Left ventricle myocardium inferior (tissue), 1 donor: ENCODE measurements around the gene C19orf25. TPM values are rescaled to one million over a fixed set of nuclear protein-coding genes. Genes with fewer than 3 reads are reported as not detected.

ENCODE experiments used
- DNase-seq: peaks from one replicate; pipeline ENCODE4 v3.0.0-alpha.2; 2020
- H3K27ac ChIP-seq: fragments of 200-600 bp; replicated peaks from 2 replicates; pipeline ENCODE4 v1.8.0; 2021
- H3K27me3 ChIP-seq: fragments of 200-600 bp; 2 replicates; pipeline ENCODE4 v1.8.0; 2021; ENCODE audit warnings: low read depth
- H3K36me3 ChIP-seq: fragments of 200-600 bp; 2 replicates; pipeline ENCODE4 v1.8.0; 2021
- H3K4me1 ChIP-seq: fragments of 200-600 bp; 2 replicates; pipeline ENCODE4 v1.8.0; 2021
- H3K4me3 ChIP-seq: fragments of 200-600 bp; 2 replicates; pipeline ENCODE4 v1.8.0; 2021; ENCODE audit warnings: mild to moderate bottlenecking, moderate library complexity
- H3K9me3 ChIP-seq: fragments of 200-600 bp; replicated peaks from 2 replicates; pipeline ENCODE4 v1.8.0; 2021
- intact Hi-C: fragments of 100-400 bp; cut with micrococcal nuclease; formaldehyde crosslinking; loops from one replicate; pipeline ENCODE4 v1.11.0; 2022
- total RNA-seq: library from RNA; stranded (reverse); fragmentation: NEBNext Ultra II Directional; extraction: Animal tissue kit (Norgen Biotek cat#: 25700); gene quantifications from one replicate; pipeline ENCODE4 v1.2.1, GENCODE V29; 2021
- TF ChIP-seq, protein P1 (sequence below): fragments of 200-600 bp; IDR thresholded peaks from 2 replicates; pipeline ENCODE4 v1.8.0; 2021; ENCODE audit warnings: antibody characterized with exemption, mild to moderate bottlenecking, borderline replicate concordance
- donor health status: DM: no; HTN: yes; CAD: no; lungs with severe emphysema.

Gene C19orf25
- total RNA-seq, 1 donor from 2014 or later = 16.1 TPM

GRCh38 chr19:1424192-1424955 is 54.6 kb downstream of the C19orf25 start:
- H3K27ac ChIP-seq = no peak overlapping the region
- peaks cover 30% of the 10 kb centered on the region for H3K4me1 ChIP-seq
- no peaks in the 10 kb centered on the region for H3K9me3 ChIP-seq
- TF ChIP-seq, protein P1, sequence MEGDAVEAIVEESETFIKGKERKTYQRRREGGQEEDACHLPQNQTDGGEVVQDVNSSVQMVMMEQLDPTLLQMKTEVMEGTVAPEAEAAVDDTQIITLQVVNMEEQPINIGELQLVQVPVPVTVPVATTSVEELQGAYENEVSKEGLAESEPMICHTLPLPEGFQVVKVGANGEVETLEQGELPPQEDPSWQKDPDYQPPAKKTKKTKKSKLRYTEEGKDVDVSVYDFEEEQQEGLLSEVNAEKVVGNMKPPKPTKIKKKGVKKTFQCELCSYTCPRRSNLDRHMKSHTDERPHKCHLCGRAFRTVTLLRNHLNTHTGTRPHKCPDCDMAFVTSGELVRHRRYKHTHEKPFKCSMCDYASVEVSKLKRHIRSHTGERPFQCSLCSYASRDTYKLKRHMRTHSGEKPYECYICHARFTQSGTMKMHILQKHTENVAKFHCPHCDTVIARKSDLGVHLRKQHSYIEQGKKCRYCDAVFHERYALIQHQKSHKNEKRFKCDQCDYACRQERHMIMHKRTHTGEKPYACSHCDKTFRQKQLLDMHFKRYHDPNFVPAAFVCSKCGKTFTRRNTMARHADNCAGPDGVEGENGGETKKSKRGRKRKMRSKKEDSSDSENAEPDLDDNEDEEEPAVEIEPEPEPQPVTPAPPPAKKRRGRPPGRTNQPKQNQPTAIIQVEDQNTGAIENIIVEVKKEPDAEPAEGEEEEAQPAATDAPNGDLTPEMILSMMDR = no peak
- intact Hi-C loops = no loop called here
- H3K36me3 ChIP-seq = peaks cover 82% of the 10 kb centered on the region
- no peaks in the 10 kb centered on the region for H3K27me3 ChIP-seq
- H3K4me3 ChIP-seq = no peak overlapping the region
- DNase-seq = no peak

DNA sequence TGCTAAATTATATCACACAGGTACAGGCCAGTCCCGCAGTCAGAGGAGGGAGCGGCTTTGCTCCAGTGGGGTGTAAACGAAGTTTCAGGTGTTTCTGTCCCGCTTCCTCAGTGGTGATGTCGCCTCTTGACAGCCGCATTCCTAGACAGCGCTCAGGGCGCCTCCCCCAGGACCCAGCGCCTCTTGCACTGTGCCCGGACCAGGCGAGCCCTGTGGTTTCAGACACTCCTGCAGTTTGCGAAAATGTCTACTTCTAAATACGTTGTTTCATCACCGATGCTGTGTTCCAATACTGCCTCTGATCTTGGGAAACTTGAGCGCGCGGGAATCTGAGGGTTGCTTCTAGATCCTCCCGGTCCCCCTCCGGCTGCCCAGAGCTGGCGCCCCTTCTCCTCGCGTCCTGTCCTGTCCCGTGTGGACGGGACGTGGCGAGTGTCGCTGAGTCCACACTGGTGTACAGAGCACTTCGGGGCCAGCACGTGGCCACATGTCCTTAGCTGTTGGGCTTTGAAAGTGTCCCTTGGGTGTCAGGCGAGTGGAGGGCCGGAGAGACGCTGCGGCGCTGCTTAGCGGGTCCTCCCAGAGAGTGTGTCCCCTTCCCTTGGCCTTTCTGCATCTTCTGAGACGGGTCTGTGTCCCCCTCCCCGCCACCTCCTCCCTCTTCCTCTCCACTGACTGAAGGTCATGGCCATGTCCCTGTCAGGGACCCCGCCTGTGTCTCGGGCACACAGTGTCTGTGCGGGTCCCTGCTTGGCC is 55.4 kb downstream of the C19orf25 start:
- intact Hi-C loops = no loop called here
- Histone ChIP-seq H3K9me3 (no peaks in the 10 kb centered on the region), H3K27ac (no peak overlapping the region)

More for the DNA sequence above, 55.4 kb downstream of the C19orf25 start:
- DNase-seq = no peak
- TF ChIP-seq, protein P1 = no peak
- Histone ChIP-seq H3K27me3 (no peaks in the 10 kb centered on the region), H3K4me3 (no peak overlapping the region), H3K4me1 (peaks cover 30% of the 10 kb centered on the region), H3K36me3 (peaks cover 82% of the 10 kb centered on the region)

Other genes with a start within 250 kb of the C19orf25 start
- 0.96 TPM for gene CBARP, start 241.2 kb downstream of the C19orf25 start, total RNA-seq
- gene ATP5F1D, start 237.5 kb downstream of the C19orf25 start, total RNA-seq = 501 TPM
- 60.5 TPM for gene MIDN, start 230.6 kb downstream of the C19orf25 start, total RNA-seq
- gene CIRBP, start 209.9 kb downstream of the C19orf25 start, total RNA-seq = 229 TPM
- gene FAM174C, start 203.7 kb downstream of the C19orf25 start, total RNA-seq = 12.4 TPM
- not detected for gene EFNA2, start 193.3 kb downstream of the C19orf25 start, total RNA-seq
- gene NDUFS7, start 95.3 kb downstream of the C19orf25 start, total RNA-seq = 380 TPM
- 77.0 TPM for gene GAMT, start 77.7 kb downstream of the C19orf25 start, total RNA-seq
- 81.8 TPM for gene DAZAP1, start 71.6 kb downstream of the C19orf25 start, total RNA-seq
- gene RPS15, start 40.8 kb downstream of the C19orf25 start, total RNA-seq = 588 TPM
- 0.22 TPM for gene APC2, start 29.1 kb downstream of the C19orf25 start, total RNA-seq
- gene PCSK4, start 11.1 kb upstream of the C19orf25 start, total RNA-seq = 1.3 TPM
- gene REEP6, start 12.0 kb upstream of the C19orf25 start, total RNA-seq = 1.9 TPM
- gene ADAMTSL5, start 33.8 kb upstream of the C19orf25 start, total RNA-seq = 36.8 TPM
- not detected for gene PLK5, start 44.9 kb upstream of the C19orf25 start, total RNA-seq
- 6.4 TPM for gene MEX3D, start 89.1 kb upstream of the C19orf25 start, total RNA-seq
- 48.6 TPM for gene MBD3, start 113.7 kb upstream of the C19orf25 start, total RNA-seq
- 942 TPM for gene UQCR11, start 126.2 kb upstream of the C19orf25 start, total RNA-seq
- 18.4 TPM for gene TCF3, start 173.4 kb upstream of the C19orf25 start, total RNA-seq